C4-2B (cell line): ENCODE results near the gene DYRK1A.
A peak's percentile ranks its signal among the peaks of the same experiment; 100 is the strongest.

Experiments
- H3K27ac ChIP-seq: fragments of 450-650 bp; 2 replicates; pipeline ENCODE4 v1.5.1; 2017
- ZFX ChIP-seq: fragments of 450-650 bp; IDR thresholded peaks from 2 replicates; pipeline ENCODE4 v1.6.1; 2017
- TF ChIP-seq, protein P1 (sequence below): fragments of 450-650 bp; conservative IDR thresholded peaks from 2 replicates; pipeline ENCODE4 v1.5.1; 2017; ENCODE audit warnings: mild to moderate bottlenecking

Gene DYRK1A

DNA sequence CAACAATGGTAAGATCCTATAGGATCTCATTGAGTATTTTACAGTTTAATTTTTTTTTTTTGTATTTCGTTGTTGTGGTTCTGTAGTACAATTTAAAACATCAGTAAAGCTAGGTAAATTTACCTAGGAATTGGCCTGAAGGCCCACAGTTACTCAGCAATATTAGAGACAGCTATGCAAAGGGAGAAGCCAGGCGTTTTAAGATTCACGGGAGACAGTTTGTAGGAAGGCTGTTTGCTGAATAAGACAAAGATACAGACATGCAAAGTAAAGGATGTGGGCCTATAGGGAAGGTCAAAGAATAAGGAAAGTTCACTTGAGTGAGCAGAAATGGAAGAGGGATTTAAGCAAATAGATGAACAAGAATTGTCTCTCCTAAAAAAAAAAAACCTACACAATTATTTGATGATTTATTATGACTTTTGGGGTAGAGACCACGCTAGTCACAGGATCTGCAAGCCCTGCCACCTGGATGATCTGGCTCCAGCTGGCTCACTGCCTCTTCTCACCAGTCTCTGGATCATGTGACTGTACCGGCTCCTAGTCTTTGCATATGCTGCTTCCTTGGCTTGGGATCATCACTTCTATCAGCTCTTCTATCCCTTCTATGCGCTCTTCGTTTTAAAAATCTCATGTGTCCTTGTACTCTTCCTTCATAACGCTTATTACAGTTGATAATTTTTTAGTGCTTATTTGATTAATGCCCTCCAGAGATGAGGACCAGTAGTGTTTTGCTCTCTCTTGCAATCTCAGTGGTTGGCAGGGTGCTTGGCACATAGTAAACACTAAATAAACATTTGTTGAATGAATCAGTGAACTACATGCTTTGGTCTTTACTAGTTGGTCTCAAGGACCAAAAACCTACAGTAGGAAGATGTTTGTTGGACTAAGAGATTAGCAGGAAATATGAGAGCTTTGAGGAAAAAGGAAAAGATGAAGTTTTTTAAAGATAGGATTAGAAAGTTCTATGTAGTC, 14.1 kb downstream of the DYRK1A start:
- peak overlapping the region; percentile 50; the same call in 1 of the 2 replicates for H3K27ac ChIP-seq
- TF ChIP-seq, protein P1, sequence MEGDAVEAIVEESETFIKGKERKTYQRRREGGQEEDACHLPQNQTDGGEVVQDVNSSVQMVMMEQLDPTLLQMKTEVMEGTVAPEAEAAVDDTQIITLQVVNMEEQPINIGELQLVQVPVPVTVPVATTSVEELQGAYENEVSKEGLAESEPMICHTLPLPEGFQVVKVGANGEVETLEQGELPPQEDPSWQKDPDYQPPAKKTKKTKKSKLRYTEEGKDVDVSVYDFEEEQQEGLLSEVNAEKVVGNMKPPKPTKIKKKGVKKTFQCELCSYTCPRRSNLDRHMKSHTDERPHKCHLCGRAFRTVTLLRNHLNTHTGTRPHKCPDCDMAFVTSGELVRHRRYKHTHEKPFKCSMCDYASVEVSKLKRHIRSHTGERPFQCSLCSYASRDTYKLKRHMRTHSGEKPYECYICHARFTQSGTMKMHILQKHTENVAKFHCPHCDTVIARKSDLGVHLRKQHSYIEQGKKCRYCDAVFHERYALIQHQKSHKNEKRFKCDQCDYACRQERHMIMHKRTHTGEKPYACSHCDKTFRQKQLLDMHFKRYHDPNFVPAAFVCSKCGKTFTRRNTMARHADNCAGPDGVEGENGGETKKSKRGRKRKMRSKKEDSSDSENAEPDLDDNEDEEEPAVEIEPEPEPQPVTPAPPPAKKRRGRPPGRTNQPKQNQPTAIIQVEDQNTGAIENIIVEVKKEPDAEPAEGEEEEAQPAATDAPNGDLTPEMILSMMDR, result no peak
- no peak for TF ChIP-seq ZFX

DNA sequence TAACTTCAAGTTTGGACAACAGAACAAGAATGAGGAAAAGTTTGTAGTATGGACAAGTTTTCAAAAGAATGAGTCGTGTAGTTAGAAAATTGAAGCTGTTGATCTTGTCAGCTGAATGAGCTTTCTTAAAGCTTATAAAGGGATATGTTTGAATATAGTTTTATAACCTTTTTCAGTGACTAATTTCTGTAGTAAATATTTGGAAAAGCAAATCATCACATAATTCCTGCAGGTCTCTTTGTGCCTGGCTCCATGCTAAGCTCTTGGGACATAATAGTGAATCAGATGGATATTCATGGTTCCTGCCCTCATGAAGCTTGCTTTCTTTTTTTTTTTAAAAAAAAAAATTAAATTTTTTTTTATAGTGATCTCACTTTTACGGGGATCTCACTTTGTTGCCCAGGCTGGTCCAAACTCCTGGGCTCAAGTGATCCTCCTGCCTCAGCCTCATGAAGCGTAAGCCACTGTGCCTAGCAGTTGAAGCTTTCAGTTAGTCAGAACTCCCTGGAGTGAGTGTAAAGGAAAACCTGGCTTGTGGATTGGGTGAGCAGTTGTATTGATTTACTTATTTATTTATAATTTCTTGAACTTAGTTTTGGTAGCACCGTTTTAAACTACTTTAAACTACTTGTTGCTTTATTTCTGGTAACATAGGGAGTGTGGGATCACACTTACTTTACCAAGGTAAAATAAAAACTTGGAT, 15.5 kb downstream of the DYRK1A start:
- TF ChIP-seq, protein P1, result no peak
- TF ChIP-seq ZFX, result no peak
- peak overlapping the region; percentile 50; the same call in 1 of the 2 replicates for H3K27ac ChIP-seq

DNA sequence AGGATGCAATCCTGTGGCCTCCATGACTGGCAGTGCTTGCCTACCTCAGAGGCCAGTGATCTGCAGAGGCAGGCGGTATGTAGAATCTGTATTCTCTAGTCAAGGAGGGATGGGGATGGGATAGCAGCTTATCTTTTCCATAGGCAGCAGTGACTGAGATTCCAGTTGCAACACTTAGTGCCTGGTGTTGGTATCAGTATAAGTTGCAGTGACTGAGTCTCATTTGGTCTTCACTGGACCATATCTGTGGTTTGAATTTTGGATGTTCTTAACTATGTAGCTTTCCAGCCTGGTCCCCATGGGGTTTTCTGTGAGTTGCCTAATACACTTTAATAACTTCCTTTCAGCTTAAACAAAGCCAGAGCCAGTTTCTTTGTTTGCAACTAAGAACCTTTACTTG, 16.5 kb downstream of the DYRK1A start:
- TF ChIP-seq, protein P1, result no peak
- TF ChIP-seq ZFX, result no peak
- H3K27ac ChIP-seq, result no peak overlapping the region

DNA sequence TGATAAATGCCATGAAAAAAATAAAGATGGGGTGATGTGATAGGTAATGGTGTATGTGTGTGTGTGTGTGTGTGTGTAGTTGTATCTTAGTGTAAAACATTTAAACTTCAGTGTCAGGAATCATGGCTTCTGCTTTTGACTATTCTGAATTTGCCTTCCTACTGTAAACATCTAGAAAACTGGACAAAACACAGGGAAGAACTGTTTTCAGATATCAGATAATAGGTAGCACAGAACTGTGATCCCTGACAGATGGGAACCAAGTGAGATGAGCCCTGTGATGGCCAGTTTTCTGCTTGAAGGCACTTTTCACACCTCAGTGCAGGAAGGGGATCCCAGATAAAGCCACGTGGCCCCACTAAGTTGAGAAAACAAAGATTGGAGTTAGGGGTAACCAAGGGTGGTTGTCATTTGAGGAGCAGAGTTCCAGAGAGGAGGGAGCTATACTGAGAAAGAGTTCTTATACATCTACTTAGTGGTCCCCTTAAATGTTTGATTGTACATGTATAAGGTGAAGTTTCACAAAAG, 17.3 kb downstream of the DYRK1A start:
- TF ChIP-seq, protein P1, result no peak
- no peak for TF ChIP-seq ZFX

DNA sequence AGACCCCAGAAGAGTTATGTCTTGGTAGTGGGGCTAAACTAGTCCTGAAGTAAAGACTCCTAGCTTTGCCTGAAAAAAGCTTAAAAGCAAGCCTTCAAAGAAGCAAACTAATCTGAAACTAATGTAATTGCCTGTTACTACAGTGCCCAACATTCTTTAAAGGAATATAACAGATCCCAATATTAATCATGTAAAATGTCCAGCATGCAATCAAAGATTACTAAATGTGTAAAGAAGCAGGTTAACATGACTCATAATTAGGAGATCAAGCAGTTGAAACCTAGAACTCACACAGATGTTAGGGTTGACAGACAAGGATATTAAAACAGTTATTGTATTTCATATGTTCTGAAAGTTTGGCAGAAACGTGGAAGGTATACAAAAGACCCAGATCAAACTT, 17.8 kb downstream of the DYRK1A start:
- TF ChIP-seq, protein P1, result no peak
- no peak for TF ChIP-seq ZFX
- H3K27ac ChIP-seq, result no peak overlapping the region

More for the DNA sequence above, 17.3 kb downstream of the DYRK1A start:
- H3K27ac ChIP-seq, result no peak overlapping the region

DNA sequence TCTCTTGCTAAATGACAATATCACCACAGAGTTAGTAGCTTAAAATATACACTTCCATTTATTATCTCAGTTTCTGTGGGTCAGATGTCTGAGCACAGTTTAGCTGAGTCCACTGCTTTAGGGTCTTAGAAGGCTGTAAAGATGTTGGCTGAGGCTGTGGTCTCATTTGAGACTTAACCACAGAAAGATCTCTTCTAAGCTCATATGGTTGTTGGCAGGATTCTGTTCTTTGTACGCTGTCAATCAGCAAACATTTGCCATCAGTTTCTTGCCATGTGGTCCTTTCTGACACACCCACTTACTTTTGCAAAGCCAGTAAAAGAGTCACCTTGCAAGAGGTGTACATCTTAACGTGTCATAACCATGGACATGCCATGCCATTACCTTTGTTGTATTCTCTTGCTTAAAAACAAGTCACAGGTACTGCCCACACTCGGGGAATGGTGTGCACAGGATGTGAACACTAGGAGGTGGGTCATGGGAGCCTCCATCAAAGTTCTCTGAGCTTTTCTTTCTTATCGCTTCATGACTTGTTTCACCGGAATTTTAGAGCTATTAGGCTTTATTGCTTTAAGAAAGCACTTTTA, 18.7 kb downstream of the DYRK1A start:
- TF ChIP-seq, protein P1, result no peak
- no peak for TF ChIP-seq ZFX
- H3K27ac ChIP-seq, result no peak overlapping the region
